Smooth muscle cell (in vitro differentiated cells): ENCODE measurements around the gene ZG16B. TPM values are rescaled to one million over a fixed set of nuclear protein-coding genes. Genes with fewer than 3 reads are reported as not detected.

Experiments used
- DNase-seq: peaks from one replicate; lab custom pipeline; 2025; ENCODE audit not compliant: unreplicated experiment; lab: John Stamatoyannopoulos, UW
- H2AFZ ChIP-seq: fragments of 200-600 bp; sonication (generic); 2 replicates; pipeline ENCODE4 v1.6.0; 2016; ENCODE audit warnings: antibody characterized with exemption, low read depth, mild to moderate bottlenecking
- H3F3A ChIP-seq: fragments of 200-600 bp; sonication (generic); 2 replicates; pipeline ENCODE4 v1.6.0; 2017; ENCODE audit warnings: antibody characterized with exemption, low read depth
- H3K27ac ChIP-seq: fragments of 200-600 bp; sonication (generic); 2 replicates; pipeline ENCODE4 v1.5.1; 2016; ENCODE audit warnings: low read depth, mild to moderate bottlenecking
- H3K27me3 ChIP-seq: fragments of 200-600 bp; sonication (generic); 2 replicates; pipeline ENCODE4 v1.6.1; 2016; ENCODE audit warnings: low read depth, mild to moderate bottlenecking
- H3K36me3 ChIP-seq: fragments of 200-600 bp; sonication (generic); 2 replicates; pipeline ENCODE4 v1.5.1; 2016; ENCODE audit warnings: low read depth
- H3K4me1 ChIP-seq: fragments of 200-600 bp; sonication (generic); 2 replicates; pipeline ENCODE4 v1.5.1; 2016; ENCODE audit warnings: low read depth
- H3K4me2 ChIP-seq: fragments of 200-600 bp; sonication (generic); 2 replicates; pipeline ENCODE4 v1.6.0; 2016; ENCODE audit warnings: mild to moderate bottlenecking
- H3K4me3 ChIP-seq: fragments of 200-600 bp; sonication (generic); 2 replicates; pipeline ENCODE4 v1.5.1; 2016; ENCODE audit warnings: mild to moderate bottlenecking
- H3K79me2 ChIP-seq: fragments of 200-600 bp; sonication (generic); 2 replicates; pipeline ENCODE4 v1.6.0; 2016; ENCODE audit warnings: low read depth, mild to moderate bottlenecking
- H3K9ac ChIP-seq: fragments of 200-600 bp; sonication (generic); 2 replicates; pipeline ENCODE4 v1.6.0; 2016; ENCODE audit warnings: low read depth
- H3K9me3 ChIP-seq: fragments of 200-600 bp; sonication (generic); replicated peaks from 2 replicates; pipeline ENCODE4 v1.5.1; 2016; ENCODE audit warnings: low read depth
- H4K20me1 ChIP-seq: fragments of 200-600 bp; sonication (generic); 2 replicates; pipeline ENCODE4 v1.6.0; 2016; ENCODE audit warnings: low read depth
- CTCF ChIP-seq: fragments of 200-600 bp; sonication (generic); IDR thresholded peaks from 2 replicates; pipeline ENCODE4 v1.5.1; 2017; ENCODE audit warnings: borderline replicate concordance, mild to moderate bottlenecking, antibody characterized with exemption; ENCODE audit not compliant: insufficient read depth, poor library complexity, severe bottlenecking
- WGBS: methylation state at CpG from one replicate; pipeline ENCODE4 v1.1.7; 2016; ENCODE audit warnings: low lambda C conversion rate; 5-methylcytosine and 5-hydroxymethylcytosine counted together
- polyA plus RNA-seq: library from polyadenylated mRNA; unstranded; fragments of >200 nt; fragmentation: Nextera tagmentation; extraction: Ambion mirVana; gene quantifications from 2 replicates; pipeline ENCODE4 v1.2.1, GENCODE V29; 2016
- total RNA-seq: library from RNA; depleted of rRNA; stranded (reverse); fragments of >200 nt; gene quantifications from 2 replicates; pipeline ENCODE4 v1.2.3, GENCODE V29; 2014

Gene ZG16B
- total and polyA plus RNA-seq, 2 experiments from 2014 or later, result not detected

- H3K36me3 ChIP-seq, result no peaks in the 10 kb centered on the region
- H3K4me3 ChIP-seq, result no peak overlapping the region
- TF ChIP-seq CTCF, result no peak
- H3K9ac ChIP-seq, result no peak overlapping the region
- peaks cover 14% of the 10 kb centered on the region for H3K27me3 ChIP-seq
- no peak overlapping the region for H3K27ac ChIP-seq
- H3K4me1 ChIP-seq, result no peaks in the 10 kb centered on the region
- no peaks in the 10 kb centered on the region for H4K20me1 ChIP-seq
- no peak overlapping the region for H3K4me2 ChIP-seq
- H3K9me3 ChIP-seq, result no peaks in the 10 kb centered on the region
- DNase-seq, result no peak
- 87% methylated on average over 18 of the region's 18 CpGs for WGBS
- H3K79me2 ChIP-seq, result no peaks in the 10 kb centered on the region
- no peaks in the 10 kb centered on the region for H3F3A ChIP-seq
- H2AFZ ChIP-seq, result no peak overlapping the region
These were observed 23.5 kb downstream of the ZG16B start for GRCh38 chr16:2853531-2854073.

- DNase-seq, result no peak
- no peak overlapping the region for H3K9ac ChIP-seq
These were observed 24.7 kb downstream of the ZG16B start for GRCh38 chr16:2854700-2855309.

GRCh38 chr16:2855536-2855935, 25.4 kb downstream of the ZG16B start:
- no peaks in the 10 kb centered on the region for H3F3A ChIP-seq
- no peak overlapping the region for H3K4me3 ChIP-seq
- H3K27me3 ChIP-seq, result peaks cover 20% of the 10 kb centered on the region
- H3K27ac ChIP-seq, result no peak overlapping the region
- no peak for TF ChIP-seq CTCF
- H3K79me2 ChIP-seq, result no peaks in the 10 kb centered on the region
- H4K20me1 ChIP-seq, result no peaks in the 10 kb centered on the region
- H3K36me3 ChIP-seq, result no peaks in the 10 kb centered on the region
- H3K4me2 ChIP-seq, result no peak overlapping the region
- WGBS, result 95% methylated on average over 6 of the region's 6 CpGs
- DNase-seq, result no peak
- no peaks in the 10 kb centered on the region for H3K4me1 ChIP-seq
- no peaks in the 10 kb centered on the region for H3K9me3 ChIP-seq
- no peak overlapping the region for H3K9ac ChIP-seq
- H2AFZ ChIP-seq, result no peak overlapping the region

More at GRCh38 chr16:2854700-2855309, 24.7 kb downstream of the ZG16B start:
- H3F3A ChIP-seq, result no peaks in the 10 kb centered on the region
- no peaks in the 10 kb centered on the region for H3K4me1 ChIP-seq
- H3K79me2 ChIP-seq, result no peaks in the 10 kb centered on the region
- 85% methylated on average over 5 of the region's 5 CpGs for WGBS
- no peak overlapping the region for H2AFZ ChIP-seq
- H3K4me2 ChIP-seq, result no peak overlapping the region
- H3K36me3 ChIP-seq, result no peaks in the 10 kb centered on the region
- H3K27me3 ChIP-seq, result peaks cover 20% of the 10 kb centered on the region
- TF ChIP-seq CTCF, result peak; percentile 49
- no peaks in the 10 kb centered on the region for H3K9me3 ChIP-seq
- H3K27ac ChIP-seq, result no peak overlapping the region
- H3K4me3 ChIP-seq, result no peak overlapping the region
- no peaks in the 10 kb centered on the region for H4K20me1 ChIP-seq
